ENCODE measurements around the gene MAN2A2.
"Not testable (repeated sequence)": the region's sequence is repeated elsewhere in the genome, so short reads cannot be mapped to it uniquely, and the experiment has no call there.

MAN2A2 gene

DNA sequence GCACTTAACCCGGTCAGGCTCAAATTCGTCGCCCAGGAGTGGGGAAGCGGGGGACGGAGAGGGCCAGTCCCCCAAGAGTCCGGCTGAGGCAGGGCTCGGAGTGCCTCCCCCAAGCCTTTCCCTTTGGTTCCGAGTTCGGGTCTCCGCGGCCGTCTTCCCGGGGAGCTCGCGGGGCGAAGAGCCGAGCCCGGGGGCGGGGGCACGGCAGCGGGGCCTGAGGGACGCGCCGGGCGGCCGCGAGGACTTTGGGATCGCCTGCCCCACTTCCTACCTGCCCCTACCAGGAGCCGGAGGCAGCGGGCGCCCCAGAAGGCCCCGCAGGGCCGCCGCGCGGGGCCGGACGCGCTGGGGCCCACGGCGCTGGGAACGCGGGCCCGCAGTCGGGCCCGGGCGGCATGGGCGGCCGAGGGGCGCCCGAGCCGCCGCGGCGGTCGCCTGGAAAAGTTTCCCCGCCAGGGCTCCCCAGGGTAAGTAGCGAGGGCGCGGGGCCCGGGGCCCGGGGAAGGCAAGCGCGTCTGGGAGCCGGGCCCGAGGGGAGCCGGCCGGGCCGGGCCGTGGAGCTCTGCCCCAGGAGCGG, 31.9 kb upstream of the MAN2A2 start:
- peak; percentile 51 for DNase-seq (ENCODE audit: low read depth)

DNA sequence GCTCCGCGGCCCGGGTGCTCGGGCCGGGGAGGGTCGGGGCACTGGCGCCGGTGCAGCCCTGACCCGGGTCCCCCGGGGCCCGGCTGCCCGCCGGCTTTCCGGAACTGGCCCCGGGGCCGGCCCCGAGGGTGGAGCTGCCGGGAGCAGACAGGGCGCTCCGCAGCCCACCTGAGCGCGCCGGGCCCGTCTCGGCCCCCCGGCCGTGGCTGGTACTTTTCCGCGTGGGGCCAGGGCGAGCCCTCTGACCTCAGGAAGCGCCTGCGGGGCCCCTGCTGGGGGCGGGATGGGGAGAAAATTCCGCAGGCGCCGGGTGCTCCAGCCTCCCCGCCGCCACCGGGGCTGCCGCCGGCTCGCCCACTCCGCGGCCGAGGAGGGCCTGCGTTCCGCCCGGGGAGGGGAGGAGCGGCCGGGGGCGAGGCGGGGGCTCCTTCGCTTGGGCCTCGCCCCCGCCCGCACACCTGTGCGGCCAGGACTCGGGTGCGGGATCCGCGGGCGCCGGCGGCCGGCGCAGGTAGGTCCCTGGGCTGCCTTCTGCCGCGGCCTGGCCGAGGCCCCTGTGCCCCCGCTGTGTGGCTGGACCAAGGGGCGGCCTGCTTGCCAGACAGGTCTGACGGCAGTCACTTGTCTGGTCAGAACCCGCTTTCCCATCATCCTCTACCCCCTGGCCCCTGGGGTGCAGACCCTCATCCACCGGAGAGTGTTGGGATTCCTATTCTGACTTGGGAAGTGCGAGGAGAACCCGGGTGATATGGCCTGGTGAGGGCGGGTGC, 31.2 kb upstream of the MAN2A2 start:
- DNase-seq (ENCODE audit: low read depth) = no peak

DNA sequence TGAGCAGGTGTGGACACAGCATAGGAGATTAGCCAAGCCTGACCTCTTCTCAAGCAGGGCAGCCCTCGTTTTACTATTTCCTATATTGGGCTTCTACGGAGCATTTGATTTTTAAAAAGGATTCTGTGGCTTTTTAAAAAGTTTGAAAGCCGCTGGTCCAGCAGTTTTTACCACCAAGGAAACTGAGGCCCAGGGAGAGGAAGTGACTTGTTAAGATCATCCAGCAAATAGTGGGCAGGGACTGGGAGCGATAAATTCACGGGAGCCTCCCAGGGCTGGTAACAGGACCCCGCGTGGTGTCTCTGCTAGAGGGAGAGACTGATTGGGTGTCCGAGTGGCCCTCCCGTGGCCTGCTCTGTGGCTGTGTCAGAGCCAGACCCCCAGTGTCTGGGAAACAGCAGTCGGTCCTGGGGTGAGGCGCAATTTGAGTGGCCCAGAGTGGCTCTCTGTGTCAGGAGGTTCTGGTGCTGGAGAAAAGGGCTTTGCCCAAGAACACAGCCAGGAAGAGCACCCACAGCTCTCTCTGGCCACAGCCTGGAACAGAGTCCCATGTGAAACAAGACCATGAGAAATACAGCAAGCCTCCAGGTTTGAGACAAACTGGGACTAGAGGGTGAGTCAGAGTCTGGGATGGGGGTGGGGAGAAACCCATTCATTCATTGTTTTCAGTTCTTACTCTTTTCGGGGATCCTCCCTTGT, 30.5 kb upstream of the MAN2A2 start:
- DNase-seq (ENCODE audit: low read depth) = peak; percentile 87

DNA sequence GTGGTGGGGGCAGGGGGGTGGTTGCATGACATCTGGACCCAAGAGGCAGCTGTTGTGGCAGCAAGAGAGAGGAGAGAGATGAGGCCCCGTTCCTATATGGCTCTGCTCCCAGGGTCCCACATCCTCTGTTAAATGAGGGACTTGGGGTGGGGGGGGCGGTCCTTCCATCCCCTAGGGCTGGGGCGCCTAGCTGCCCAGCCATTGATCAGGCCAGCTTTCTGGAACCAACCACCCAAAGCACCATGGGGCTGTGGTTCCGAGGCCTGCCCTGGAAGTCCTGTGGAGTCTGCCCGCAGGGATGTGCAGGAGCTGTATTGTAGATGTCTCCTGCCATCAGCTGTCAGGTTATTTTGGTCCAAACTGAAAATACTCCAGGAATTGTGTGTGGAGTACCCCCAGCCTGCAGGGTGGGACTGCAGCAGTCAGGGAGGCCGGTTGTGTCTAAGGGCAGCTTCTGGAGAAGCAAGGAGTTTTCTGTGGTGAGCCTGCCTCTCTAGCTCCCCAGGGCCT, 29.6 kb upstream of the MAN2A2 start:
- no peak for DNase-seq (ENCODE audit: low read depth)

DNA sequence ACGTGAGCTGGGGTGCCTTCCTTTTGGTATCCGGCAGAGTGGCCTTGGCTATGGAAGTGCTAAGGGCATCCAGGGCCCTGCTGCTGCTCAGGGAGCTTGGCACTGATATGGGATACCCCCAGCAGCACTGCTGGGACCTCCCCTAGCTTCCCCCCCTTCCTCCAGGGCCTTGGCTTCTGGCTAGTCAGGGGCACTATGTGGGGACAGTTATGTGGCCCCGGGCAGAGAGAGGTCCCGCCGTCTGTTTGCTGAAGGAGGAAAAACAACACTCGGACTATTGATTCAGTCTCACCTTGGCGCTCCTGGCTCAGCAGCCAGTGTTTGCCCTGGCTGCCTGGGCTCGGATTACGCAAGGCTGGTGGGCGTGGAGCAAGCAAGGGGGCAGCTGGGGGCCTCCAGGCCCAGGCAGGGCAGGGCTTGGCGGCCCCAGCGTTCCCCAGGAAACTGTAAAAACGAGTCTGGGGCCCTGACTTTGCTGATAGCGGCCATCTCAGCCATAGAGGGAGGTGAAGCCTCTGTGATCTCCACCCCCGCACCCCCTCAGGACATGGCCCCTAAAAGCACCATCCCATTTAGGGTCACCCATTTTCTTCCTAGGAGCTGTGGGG, 29.0 kb upstream of the MAN2A2 start:
- no peak for DNase-seq (ENCODE audit: low read depth)

DNA sequence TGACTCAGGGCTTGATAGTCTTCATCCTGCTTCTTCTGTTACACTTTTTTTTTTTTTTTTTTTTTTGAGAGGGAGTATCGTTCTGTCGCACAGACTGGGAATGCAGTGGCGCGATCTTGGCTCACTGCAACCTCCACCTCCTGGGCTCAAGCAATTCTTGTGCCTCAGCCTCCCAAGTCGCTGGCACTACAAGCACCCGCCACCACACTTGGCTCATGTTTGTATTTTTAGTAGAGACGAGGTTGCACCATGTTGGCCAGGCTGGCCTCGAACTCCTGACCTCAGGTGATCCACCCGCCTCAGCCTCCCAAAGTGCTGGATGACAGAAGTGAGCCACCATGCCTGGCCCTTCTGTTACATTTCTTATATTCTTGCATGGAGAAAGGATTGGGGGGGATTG, 28.1 kb upstream of the MAN2A2 start:
- not testable (repeated sequence) for DNase-seq (ENCODE audit: low read depth)

DNA sequence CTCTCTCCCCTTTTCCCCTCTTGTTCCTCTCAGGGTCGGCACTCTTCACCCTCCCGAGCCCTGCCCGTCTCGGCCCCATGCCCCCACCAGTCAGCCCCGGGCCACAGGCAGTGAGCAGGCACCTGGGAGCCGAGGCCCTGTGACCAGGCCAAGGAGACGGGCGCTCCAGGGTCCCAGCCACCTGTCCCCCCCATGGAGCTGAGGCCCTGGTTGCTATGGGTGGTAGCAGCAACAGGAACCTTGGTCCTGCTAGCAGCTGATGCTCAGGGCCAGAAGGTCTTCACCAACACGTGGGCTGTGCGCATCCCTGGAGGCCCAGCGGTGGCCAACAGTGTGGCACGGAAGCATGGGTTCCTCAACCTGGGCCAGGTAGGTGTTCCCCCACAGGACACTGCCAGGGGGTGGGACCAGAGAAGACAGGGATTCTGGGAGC, 27.5 kb upstream of the MAN2A2 start:
- no peak for DNase-seq (ENCODE audit: low read depth)

DNA sequence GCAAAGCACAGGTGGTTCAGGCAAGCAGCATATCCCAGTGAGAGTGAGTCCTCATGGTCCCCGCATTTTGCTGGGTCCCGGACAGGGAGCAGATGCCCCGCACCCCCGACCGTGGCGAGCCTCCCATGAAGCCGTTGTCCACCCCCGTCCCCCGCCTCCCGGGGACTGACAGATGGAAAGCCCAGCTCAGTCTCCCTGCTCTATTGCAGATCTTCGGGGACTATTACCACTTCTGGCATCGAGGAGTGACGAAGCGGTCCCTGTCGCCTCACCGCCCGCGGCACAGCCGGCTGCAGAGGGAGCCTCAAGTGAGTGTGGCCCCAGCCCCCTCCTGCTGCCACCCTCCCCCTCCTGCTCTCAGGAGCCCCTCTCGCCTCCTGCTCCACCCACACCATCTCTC, 27.1 kb upstream of the MAN2A2 start:
- DNase-seq (ENCODE audit: low read depth) = no peak

DNA sequence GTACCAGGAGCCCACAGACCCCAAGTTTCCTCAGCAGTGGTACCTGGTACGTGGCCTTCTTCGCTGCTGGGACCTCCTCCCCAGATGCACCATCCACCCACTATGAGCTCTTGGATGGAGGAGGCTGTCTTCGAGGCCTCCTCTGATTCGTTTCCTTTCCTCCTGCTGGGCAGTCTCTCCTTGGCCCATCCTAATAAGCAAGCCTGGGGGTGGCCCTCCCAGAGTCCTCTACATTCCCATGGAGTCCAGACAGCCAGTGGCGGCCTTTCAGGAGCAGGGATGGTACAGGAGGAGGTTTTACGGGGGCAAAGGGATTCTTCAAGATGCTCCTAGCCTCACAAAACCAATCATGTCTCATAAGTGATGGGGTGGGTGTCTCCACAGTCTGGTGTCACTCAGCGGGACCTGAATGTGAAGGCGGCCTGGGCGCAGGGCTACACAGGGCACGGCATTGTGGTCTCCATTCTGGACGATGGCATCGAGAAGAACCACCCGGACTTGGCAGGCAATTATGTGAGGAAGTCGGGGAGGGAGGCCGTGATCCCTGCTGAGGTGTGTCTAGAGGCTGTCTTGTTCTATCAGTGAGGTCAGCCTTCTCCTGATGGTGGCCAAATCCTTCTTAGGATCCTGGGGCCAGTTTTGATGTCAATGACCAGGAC, 26.5 kb upstream of the MAN2A2 start:
- no peak for DNase-seq (ENCODE audit: low read depth)

DNA sequence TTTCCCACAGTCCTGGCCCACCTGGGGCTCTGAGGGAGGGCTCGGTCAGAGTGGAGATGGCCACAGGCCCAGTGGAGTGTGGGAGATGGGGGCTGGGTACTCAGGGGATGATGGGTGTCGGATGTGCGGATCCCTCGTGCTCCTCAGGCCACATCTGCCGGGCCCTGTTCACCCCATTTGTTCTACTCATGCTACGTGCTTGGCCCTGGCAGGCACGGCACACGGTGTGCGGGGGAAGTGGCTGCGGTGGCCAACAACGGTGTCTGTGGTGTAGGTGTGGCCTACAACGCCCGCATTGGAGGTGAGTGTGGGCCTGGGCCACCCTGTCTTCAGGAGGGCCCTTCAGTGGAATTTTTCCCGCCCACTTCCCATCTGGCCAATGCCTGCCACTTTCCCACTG, 25.8 kb upstream of the MAN2A2 start:
- DNase-seq (ENCODE audit: low read depth) = no peak

DNA sequence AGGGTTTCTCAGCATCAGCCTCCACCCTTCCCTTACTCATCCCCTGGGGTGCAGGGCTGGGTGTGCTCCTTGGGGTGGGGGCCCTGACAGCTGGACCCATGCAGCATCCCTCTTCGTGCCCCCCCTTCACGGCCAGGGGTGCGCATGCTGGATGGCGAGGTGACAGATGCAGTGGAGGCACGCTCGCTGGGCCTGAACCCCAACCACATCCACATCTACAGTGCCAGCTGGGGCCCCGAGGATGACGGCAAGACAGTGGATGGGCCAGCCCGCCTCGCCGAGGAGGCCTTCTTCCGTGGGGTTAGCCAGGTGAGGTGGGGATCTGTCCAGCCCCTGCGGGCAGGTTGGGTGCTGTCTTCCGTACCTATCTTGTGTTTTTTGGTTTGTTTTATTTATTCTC, 25.1 kb upstream of the MAN2A2 start:
- DNase-seq (ENCODE audit: low read depth) = no peak

DNA sequence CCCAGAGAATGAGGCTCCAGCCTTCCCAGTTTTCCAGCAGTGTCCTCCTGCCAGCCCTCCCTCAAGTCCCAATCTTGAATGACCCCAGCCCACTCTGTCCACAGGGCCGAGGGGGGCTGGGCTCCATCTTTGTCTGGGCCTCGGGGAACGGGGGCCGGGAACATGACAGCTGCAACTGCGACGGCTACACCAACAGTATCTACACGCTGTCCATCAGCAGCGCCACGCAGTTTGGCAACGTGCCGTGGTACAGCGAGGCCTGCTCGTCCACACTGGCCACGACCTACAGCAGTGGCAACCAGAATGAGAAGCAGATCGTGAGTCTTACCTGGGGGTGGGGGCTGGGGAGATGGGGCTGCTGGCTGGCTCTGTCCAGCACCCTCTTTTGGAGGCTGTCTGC, 24.4 kb upstream of the MAN2A2 start:
- no peak for DNase-seq (ENCODE audit: low read depth)

DNA sequence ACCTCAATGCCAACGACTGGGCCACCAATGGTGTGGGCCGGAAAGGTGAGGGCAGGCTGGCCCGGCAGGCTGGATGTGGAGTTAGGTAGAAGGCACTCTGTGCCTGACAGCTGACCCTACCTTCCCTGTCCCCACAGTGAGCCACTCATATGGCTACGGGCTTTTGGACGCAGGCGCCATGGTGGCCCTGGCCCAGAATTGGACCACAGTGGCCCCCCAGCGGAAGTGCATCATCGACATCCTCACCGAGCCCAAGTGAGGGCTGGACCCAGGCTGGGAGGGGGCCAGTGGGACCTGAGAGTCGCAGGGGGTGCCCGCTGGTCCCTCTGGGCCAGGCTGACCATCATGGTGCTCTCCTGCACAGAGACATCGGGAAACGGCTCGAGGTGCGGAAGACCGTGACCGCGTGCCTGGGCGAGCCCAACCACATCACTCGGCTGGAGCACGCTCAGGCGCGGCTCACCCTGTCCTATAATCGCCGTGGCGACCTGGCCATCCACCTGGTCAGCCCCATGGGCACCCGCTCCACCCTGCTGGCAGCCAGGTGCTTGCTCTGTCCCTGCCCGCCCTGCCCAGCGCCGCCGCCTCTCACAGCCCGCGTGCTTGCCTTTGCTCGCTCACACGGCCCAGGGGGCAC, 23.3 kb upstream of the MAN2A2 start:
- no peak for DNase-seq (ENCODE audit: low read depth)

DNA sequence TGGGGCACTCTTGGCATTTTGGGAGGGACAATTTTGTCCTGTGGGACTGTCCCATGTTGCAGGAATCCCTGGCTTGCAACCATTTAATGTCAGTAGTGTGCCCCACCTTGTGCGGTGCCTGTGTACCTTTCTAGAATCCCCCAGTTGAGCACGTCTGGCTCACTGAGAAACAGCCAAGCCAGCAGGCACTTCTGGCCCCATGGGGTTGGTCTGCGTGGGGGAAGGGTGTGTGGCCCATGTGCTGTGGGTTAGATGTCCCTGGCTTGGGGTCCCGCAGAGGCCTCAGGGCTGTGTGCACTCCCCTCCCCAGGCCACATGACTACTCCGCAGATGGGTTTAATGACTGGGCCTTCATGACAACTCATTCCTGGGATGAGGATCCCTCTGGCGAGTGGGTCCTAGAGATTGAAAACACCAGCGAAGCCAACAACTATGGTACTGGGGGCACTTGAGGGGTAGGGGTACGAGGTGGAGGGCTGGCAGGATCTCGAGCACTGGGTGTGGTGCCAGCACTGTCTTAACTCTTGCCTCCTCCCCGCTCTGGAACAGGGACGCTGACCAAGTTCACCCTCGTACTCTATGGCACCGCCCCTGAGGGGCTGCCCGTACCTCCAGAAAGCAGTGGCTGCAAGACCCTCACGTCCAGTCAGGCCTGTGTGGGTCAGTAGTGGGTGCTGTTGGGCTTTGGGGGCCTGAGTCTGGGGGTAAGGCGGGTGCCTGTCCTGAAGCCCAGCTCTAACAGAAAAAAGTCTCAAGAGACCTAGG, 22.5 kb upstream of the MAN2A2 start:
- no peak for DNase-seq (ENCODE audit: low read depth)

DNA sequence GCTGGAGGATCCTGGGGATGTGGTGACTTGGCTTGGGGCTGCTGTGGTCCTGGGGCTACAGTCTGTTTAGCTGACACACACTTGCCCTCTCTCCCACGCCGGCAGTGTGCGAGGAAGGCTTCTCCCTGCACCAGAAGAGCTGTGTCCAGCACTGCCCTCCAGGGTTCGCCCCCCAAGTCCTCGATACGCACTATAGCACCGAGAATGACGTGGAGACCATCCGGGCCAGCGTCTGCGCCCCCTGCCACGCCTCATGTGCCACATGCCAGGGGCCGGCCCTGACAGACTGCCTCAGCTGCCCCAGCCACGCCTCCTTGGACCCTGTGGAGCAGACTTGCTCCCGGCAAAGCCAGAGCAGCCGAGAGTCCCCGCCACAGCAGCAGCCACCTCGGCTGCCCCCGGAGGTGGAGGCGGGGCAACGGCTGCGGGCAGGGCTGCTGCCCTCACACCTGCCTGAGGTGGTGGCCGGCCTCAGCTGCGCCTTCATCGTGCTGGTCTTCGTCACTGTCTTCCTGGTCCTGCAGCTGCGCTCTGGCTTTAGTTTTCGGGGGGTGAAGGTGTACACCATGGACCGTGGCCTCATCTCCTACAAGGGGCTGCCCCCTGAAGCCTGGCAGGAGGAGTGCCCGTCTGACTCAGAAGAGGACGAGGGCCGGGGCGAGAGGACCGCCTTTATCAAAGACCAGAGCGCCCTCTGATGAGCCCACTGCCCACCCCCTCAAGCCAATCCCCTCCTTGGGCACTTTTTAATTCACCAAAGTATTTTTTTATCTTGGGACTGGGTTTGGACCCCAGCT, 21.7 kb upstream of the MAN2A2 start:
- no peak for DNase-seq (ENCODE audit: low read depth)

DNA sequence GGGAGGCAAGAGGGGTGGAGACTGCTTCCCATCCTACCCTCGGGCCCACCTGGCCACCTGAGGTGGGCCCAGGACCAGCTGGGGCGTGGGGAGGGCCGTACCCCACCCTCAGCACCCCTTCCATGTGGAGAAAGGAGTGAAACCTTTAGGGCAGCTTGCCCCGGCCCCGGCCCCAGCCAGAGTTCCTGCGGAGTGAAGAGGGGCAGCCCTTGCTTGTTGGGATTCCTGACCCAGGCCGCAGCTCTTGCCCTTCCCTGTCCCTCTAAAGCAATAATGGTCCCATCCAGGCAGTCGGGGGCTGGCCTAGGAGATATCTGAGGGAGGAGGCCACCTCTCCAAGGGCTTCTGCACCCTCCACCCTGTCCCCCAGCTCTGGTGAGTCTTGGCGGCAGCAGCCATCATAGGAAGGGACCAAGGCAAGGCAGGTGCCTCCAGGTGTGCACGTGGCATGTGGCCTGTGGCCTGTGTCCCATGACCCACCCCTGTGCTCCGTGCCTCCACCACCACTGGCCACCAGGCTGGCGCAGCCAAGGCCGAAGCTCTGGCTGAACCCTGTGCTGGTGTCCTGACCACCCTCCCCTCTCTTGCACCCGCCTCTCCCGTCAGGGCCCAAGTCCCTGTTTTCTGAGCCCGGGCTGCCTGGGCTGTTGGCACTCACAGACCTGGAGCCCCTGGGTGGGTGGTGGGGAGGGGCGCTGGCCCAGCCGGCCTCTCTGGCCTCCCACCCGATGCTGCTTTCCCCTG, 21.0 kb upstream of the MAN2A2 start:
- no peak for DNase-seq (ENCODE audit: low read depth)

DNA sequence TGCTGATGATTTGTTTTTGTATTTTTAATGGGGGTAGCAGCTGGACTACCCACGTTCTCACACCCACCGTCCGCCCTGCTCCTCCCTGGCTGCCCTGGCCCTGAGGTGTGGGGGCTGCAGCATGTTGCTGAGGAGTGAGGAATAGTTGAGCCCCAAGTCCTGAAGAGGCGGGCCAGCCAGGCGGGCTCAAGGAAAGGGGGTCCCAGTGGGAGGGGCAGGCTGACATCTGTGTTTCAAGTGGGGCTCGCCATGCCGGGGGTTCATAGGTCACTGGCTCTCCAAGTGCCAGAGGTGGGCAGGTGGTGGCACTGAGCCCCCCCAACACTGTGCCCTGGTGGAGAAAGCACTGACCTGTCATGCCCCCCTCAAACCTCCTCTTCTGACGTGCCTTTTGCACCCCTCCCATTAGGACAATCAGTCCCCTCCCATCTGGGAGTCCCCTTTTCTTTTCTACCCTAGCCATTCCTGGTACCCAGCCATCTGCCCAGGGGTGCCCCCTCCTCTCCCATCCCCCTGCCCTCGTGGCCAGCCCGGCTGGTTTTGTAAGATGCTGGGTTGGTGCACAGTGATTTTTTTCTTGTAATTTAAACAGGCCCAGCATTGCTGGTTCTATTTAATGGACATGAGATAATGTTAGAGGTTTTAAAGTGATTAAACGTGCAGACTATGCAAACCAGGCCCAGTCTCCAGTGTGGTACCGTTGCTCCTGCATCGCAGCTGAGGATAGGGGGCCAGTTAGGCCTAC, 20.1 kb upstream of the MAN2A2 start:
- DNase-seq (ENCODE audit: low read depth) = no peak

DNA sequence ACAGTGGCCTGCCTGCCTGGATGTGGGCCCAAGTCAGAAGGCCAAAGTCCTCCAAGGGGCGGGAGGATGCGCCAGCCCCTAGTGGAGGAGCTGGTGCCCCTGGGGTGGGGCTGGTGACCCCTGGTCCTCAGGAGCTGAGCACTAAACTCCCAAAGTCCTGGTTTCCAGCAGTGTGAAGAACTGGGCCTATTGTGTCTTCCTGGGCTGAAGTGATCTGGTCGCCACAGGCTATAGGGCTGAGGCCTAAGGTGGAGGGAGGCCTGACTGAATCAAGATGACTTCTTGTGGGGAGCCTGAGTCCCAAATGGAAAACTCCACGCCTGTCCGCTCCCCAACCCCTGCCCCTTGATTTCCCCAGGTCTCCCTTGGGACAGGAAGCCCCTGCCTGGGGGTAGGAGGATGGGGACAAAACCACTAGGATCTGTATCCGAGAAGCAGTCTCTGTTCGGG, 19.6 kb upstream of the MAN2A2 start:
- no peak for DNase-seq (ENCODE audit: low read depth)
